NCI-H460 (cell line): ENCODE results near the gene NDUFA6. TPM values are rescaled to one million over a fixed set of nuclear protein-coding genes. Genes with fewer than 3 reads are reported as not detected.
"Not testable (repeated sequence)": the region's sequence is repeated elsewhere in the genome, so short reads cannot be mapped to it uniquely, and the experiment has no call there.

Experiments used
- DNase-seq: peaks from one replicate; pipeline ENCODE4 v3.0.0-alpha.2; 2016; ENCODE audit warnings: low read depth; ENCODE audit errors: extremely low read depth
- total RNA-seq: library from RNA; depleted of rRNA; stranded (reverse); fragments of >200 nt; shearing (Covaris generic); gene quantifications from 2 replicates; pipeline ENCODE4 v1.2.3, GENCODE V29; 2014

Gene NDUFA6
- total RNA-seq, 1 experiment from 2014 or later: 73.3 TPM

DNA sequence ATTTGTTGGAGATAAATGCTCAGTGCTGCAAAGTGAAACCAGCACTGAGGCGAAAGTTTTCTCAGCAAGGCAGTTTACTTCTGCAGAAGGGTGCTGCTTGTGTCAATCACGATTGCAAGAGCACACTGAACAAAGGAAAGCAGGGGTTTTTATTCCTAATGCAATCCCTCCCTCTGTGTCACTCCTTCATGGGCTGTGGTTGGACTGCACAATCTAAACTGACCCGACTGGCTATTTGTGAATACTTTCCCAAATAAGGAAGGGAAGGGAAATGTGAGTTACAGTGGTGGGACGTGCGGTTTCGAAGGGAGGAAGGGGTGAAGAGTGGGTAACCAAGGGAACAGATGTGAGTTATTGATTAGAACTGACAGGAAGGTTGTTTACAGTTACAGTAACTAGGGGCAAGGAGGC, 24.9 kb upstream of the NDUFA6 start:
- not testable (repeated sequence) for DNase-seq

DNA sequence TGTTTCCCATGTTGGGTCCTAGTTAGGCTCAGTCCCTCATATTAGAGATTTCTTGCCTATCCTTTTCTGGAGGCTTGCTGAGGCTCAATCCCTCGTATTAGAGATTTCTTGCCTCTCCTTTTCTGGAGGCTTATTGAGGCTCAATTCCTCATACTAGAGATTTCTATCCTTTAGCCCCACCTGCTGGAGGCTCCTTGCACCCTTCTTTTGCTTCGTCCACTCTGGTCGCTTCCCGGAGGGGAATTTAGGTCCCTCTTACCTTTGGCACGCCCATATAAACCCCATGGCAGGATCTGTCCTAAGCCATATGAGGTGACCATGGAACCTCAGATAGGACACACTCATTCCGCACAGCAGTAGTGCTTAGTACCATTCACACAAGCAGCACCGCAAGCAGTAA, 24.1 kb upstream of the NDUFA6 start:
- peak; percentile 25 for DNase-seq

DNA sequence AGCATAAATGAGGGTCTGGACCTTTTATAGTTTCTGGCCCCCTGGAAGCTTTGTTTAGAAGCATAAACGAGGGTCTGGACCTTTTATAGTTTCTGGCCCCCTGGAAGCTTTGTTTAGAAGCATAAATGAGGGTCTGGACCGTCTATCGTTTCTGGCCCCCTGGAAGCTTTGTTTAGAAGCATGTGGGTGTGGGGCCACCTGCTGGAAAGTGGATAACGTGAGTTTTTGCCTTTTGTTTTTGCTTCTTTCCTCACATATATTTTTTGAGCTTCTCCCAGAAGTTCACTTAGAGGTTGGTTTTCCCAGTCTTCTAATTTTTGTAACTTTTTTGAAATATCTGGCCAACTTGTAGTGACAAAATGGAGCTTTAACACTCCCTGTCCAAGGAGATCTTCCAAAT, 22.2 kb upstream of the NDUFA6 start:
- not testable (repeated sequence) for DNase-seq

GRCh38 chr22:42111798-42112197, 21.2 kb upstream of the NDUFA6 start:
- DNase-seq: no peak

DNA sequence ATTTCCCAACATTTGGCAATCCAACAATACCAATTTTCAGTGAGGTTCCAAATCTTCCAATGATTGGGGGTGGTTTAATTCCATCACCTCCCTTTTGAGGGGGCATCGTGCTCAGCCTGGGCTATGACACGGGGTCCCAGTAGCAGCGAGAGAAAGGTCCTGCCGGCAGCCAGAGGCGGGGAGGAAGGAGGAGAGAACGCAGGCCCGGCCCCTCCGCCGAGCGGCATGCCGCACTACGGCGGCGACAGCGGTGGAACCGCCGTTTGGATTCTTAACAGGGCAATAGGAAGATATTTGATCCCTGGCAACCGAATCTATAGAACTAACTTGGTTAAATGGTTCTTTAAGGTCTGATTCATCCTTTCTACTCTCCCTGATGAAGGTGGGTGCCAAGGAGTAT, 18.3 kb upstream of the NDUFA6 start:
- DNase-seq: no peak

- not testable (repeated sequence) for DNase-seq
These were observed 13.8 kb upstream of the NDUFA6 start for GRCh38 chr22:42104332-42104860.

- DNase-seq: no peak
These were observed 10.6 kb upstream of the NDUFA6 start for GRCh38 chr22:42101199-42101598.

DNA sequence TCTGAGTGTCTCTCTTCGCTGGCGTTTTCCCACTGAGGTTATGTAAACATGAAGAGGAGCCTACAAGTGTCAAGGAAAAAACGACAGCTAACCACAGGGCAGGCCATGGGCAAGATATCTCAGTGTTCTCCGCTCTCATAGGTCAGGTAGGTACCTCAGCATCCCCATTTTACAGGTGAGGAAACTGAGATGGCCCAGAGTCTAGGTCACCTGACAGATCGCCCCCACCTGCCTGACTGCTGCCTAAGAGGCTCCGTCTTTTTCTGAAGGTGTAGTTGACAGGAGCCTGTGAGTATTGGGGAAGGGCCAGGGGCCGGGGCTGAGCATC, 847 bp upstream of the NDUFA6 start:
- DNase-seq: no peak

DNA sequence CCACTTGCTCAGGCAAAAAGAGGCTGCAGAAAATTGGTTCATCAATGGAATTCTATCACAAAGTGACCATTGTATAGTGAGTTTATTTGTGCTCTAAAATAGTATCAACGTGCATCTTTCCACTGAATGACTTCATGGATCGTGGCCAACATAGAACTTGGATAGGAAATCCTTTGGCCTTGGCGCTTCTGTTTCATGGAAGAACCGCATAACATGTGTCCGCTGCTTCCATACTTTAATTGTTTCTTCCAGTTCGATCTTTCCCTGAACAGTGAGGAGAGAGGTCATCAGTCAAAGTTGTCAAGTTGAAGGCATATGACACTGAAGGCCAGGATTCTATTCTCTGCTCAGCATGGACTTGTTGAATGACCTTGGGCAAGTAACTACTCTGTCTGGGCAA, 4.5 kb downstream of the NDUFA6 start:
- DNase-seq: no peak

DNA sequence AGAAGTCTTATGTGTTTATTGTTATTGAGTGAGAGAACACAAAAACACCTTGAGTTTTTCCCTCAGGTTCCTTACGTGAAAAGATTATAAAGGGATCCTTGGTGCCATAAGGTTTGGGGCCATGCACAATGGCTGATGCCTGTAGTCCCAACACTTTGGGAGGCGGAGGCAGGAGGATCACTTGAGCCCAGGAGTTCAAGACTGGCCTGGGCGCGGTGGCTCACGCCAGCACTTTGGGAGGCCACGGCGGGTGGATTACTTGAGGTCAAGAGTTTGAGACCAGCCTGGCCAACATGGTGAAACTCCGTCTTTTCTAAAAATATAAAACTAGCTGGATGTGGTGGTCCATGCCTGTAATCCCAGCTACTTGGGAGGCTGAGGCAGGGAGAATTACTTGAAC, 5.7 kb downstream of the NDUFA6 start:
- DNase-seq: no peak

DNA sequence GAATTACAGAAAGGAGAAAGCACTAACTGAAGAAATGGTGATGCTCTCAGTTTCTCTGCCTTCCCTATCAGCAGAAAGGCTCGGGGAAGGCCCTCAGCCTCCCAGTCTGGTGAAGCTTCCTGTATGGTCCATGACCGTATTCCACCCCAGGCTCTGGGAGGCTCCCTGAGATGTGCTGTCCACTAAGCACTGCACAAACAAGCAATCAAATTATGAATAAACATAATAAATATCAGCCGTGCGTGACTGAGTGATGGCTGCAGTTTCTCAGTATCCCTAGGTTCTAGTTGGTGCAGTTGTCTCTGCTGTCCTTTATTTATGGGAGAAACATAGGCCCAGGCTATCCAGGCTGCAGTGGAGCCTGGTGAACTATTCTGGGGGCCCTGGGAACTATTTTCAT, 7.5 kb downstream of the NDUFA6 start:
- no peak for DNase-seq

DNA sequence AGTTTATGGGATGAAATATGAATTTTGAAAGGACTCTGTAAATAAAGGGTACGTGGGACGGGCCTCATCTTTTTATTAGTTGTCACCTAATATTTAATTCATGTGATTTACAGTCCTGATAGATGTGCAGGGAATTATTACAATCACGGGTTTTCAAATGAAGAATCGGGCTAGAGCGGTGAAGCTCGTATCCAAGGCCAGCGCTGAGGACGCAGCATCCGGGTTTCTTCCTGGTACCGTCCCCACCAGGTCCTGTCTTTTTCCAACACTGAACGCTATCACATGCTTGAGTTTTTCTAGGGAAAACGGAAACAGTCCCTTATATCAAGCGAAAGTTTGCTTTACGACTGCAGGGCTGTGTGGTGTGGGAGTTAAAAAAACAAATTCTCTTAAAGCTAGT, 10.3 kb downstream of the NDUFA6 start:
- peak; percentile 17 for DNase-seq

- peak; percentile 96 for DNase-seq
These were observed 11.0 kb downstream of the NDUFA6 start, which contains the start of gene SMDT1 for GRCh38 chr22:42079319-42080251. SMDT1 (plus strand) TSS chr22:42079700; CDS start chr22:42079769, 69 bp downstream.

GRCh38 chr22:42078469-42079318, 11.9 kb downstream of the NDUFA6 start:
- no peak for DNase-seq

- DNase-seq: no peak
These were observed 13.0 kb downstream of the NDUFA6 start for GRCh38 chr22:42077486-42078125.

DNA sequence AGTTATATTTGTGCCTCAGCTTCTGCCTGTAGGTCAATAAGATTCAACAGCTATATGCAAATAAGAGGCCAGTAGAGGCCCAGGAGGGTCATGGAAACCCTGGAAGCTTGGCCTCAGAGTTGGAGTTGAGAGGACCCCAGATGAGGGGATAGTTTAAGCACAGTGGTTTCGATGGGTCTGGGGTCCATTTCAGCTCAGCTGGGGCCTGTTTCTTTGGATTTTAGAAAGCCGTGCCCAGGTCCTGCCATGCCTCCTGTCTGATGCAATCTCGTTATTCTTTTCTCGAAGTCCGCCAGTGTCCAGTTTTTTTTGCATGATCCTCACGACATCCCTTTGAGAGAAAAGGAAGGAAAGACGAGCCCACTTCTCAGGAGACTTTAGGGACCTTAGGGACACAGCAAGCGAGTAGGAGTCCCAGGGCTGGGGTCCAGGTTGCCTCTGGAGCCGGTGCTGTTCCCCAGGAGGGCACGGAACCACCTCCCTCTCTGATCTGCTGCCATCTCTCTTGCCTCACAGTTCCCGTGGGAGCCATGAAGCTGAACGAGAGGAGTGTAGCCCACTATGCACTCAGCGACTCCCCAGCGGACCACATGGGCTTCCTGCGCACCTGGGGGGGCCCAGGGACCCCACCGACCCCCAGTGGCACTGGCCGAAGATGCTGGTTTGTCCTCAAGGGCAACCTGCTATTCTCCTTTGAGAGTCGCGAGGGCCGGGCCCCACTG, 13.6 kb downstream of the NDUFA6 start:
- no peak for DNase-seq

DNA sequence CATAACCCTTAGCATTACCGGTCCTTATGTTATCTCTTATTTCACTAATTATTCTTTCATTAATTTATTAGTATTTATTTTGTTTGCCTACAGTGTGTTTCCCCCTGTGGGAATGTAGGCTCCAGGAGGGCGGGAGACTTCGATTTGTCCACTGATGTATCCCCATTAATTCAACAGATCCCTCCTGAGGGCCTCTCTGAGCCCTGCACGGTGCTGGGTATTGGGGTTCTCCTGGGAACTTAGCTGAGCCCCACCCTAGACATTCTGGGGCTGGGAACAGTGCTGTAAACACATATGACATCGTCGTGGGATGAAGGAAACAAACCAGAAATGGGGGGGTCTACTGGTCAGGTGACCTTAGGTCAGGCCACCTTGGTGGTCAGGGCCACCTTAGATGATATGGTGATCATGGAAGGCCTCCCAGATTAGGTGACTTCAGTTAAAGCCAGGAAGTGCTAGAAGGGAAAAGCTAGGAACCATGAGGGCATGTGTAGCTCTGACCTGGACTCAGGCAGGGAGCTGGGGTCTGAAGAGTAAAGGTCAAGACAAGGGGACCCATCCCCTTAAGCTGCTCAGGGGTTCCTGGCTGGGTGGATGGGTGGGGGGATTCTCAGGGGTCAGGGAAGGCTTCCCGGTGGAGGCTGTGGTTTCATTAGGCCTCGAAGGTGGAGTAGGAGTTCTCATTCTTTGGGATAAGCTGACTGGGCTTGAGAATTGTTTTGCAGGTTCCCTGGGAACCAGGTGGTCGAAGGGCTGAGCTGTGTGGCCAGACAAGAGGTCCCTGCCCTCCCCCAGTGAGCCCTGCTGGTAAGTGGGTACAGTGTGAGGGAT, 15.5 kb downstream of the NDUFA6 start:
- DNase-seq: no peak

GRCh38 chr22:42074132-42074811, 16.3 kb downstream of the NDUFA6 start, which contains the start of gene PHETA2:
PHETA2 (plus strand) TSS chr22:42074248; CDS start chr22:42077294, 3,046 bp downstream.
- DNase-seq: no peak

DNA sequence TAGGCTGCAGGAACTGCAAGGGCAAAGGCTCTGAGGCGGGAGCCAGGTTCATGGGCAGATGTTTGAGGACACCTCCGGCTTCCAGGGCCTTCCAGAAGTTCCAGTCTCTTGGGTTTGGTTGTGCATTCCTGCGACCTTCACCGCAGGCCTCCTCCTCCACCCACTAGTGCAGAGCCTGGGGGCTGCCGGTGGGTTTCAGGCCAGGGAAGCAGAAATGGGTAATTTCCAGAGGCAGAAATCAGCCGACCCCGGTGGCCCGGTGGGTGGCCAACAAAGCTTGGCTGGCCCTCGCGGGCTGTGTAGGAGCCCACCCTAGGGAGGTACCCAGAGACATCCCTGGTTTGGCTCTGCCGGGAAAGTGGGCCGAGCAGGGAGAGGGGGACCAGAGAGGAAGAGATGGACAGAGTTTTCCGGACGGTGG, 16.9 kb downstream of the NDUFA6 start:
- DNase-seq: no peak
